Coronary artery (tissue), 2 donors: ENCODE results near the gene CMYA5.
"Not testable (repeated sequence)": the region's sequence is repeated elsewhere in the genome, so short reads cannot be mapped to it uniquely, and the experiment has no call there.

Experiments used
- DNase-seq: peaks from one replicate; pipeline ENCODE4 v3.0.0-alpha.2; 2017; ENCODE audit warnings: low spot score
- H3K27ac ChIP-seq, 2 donors: fragments of 200-600 bp; sonication (generic); one replicate each; pipeline ENCODE4 v1.5.1; 2016 to 2019
- H3K4me3 ChIP-seq: fragments of 200-600 bp; sonication (generic); 2 replicates; pipeline ENCODE4 v1.5.1; 2016; ENCODE audit warnings: mild to moderate bottlenecking, moderate library complexity
- CTCF ChIP-seq: fragments of 200-600 bp; sonication (generic); IDR thresholded peaks from one replicate; pipeline ENCODE4 v1.5.1; 2019; ENCODE audit warnings: antibody characterized with exemption

CMYA5 gene

GRCh38 chr5:79672392-79672791, 17.2 kb upstream of the CMYA5 start:
- H3K27ac ChIP-seq: no peak overlapping the region
- DNase-seq: no peak
- no peak for TF ChIP-seq CTCF

GRCh38 chr5:79676354-79676753, 13.3 kb upstream of the CMYA5 start:
- not testable (repeated sequence) for H3K4me3 ChIP-seq, H3K27ac ChIP-seq, DNase-seq

More at GRCh38 chr5:79672392-79672791, 17.2 kb upstream of the CMYA5 start:
- no peak overlapping the region for H3K4me3 ChIP-seq

GRCh38 chr5:79682102-79682501, 7.5 kb upstream of the CMYA5 start:
- not testable (repeated sequence) for H3K27ac ChIP-seq, DNase-seq, H3K4me3 ChIP-seq

GRCh38 chr5:79684782-79685181, 4.9 kb upstream of the CMYA5 start:
- Histone ChIP-seq H3K27ac (no peak overlapping the region), H3K4me3 (no peak overlapping the region)
- TF ChIP-seq CTCF: no peak
- DNase-seq: no peak

GRCh38 chr5:79685627-79686026, 4.0 kb upstream of the CMYA5 start:
- no peak for DNase-seq
- TF ChIP-seq CTCF: no peak
- H3K27ac ChIP-seq: no peak overlapping the region
- no peak overlapping the region for H3K4me3 ChIP-seq

- TF ChIP-seq CTCF: no peak
- DNase-seq: no peak
- no peak overlapping the region for H3K27ac ChIP-seq
- no peak overlapping the region for H3K4me3 ChIP-seq
Observed at GRCh38 chr5:79686799-79687198, 2.8 kb upstream of the CMYA5 start.

- H3K4me3 ChIP-seq: no peak overlapping the region
- DNase-seq: no peak
- TF ChIP-seq CTCF: no peak
- H3K27ac ChIP-seq: no peak overlapping the region
Observed at GRCh38 chr5:79687889-79688288, 1.7 kb upstream of the CMYA5 start.

GRCh38 chr5:79691007-79691406, 1.4 kb downstream of the CMYA5 start:
- TF ChIP-seq CTCF: no peak
- DNase-seq: no peak
- Histone ChIP-seq H3K4me3 (no peak overlapping the region), H3K27ac (no peak overlapping the region)
